ENCODE results near the gene HOXA3. TPM values are rescaled to one million over a fixed set of nuclear protein-coding genes. Genes with fewer than 3 reads are reported as not detected.

The HOXA3 gene
- total RNA-seq, 1 experiment from 2014 or later, result 22.6 TPM

GRCh38 chr7:27160546-27161213, 8.3 kb upstream of the HOXA3 start:
- no peaks in the 10 kb centered on the region for H3K27me3 Mint-ChIP-seq (ENCODE audit: insufficient read depth, unreplicated experiment)
- peaks cover 14% of the 10 kb centered on the region for H3K36me3 Mint-ChIP-seq (ENCODE audit: insufficient read depth, unreplicated experiment)
- ChIA-PET POLR2A (interaction anchor here (0.6 to 1.3 kb wide), 6 partner anchors 10 to 296 kb away, joined by 3 to 10 read pairs (median 4); partner anchors contain the start of gene HOXA4), CTCF (interaction anchor here (0.6 to 2.8 kb wide), 26 partner anchors 9 to 1497 kb away, joined by 3 to 51 read pairs (median 4); partner anchors contain the start of genes HOXA3 and SKAP2)
- Histone ChIP-seq H3K36me3 (ENCODE audit: control insufficient read depth, insufficient read depth, low read length) (no peaks in the 10 kb centered on the region), H3K9me3 (no peaks in the 10 kb centered on the region), H3K4me3 (ENCODE audit: low read depth, low read length) (peak overlapping the region; percentile 73), H3K27me3 (replicated peaks; ENCODE audit: control insufficient read depth, insufficient read depth, low read length) (no peaks in the 10 kb centered on the region), H3K4me1 (peaks cover 7% of the 10 kb centered on the region)
- H3K4me1 Mint-ChIP-seq (ENCODE audit: low read depth, unreplicated experiment), result peaks cover 14% of the 10 kb centered on the region
- peak; percentile 84 to 93 for DNase-seq
- no peak overlapping the region for H3K27ac Mint-ChIP-seq (ENCODE audit: unreplicated experiment)
- H3K4me3 Mint-ChIP-seq (ENCODE audit: unreplicated experiment), result peak overlapping the region; percentile 77
- intact Hi-C loops (cut with micrococcal nuclease; ENCODE audit: unreplicated experiment), result loop anchor here (1.0 to 10.0 kb wide), 6 partner anchors 9 to 1266 kb away; partner anchors contain the start of genes CBX3, HNRNPA2B1 and SKAP2
- no TSS peak for BruUV-seq (replicated peaks)
- H3K9me3 Mint-ChIP-seq (ENCODE audit: unreplicated experiment), result no peaks in the 10 kb centered on the region
- TF ChIP-seq, protein P1, sequence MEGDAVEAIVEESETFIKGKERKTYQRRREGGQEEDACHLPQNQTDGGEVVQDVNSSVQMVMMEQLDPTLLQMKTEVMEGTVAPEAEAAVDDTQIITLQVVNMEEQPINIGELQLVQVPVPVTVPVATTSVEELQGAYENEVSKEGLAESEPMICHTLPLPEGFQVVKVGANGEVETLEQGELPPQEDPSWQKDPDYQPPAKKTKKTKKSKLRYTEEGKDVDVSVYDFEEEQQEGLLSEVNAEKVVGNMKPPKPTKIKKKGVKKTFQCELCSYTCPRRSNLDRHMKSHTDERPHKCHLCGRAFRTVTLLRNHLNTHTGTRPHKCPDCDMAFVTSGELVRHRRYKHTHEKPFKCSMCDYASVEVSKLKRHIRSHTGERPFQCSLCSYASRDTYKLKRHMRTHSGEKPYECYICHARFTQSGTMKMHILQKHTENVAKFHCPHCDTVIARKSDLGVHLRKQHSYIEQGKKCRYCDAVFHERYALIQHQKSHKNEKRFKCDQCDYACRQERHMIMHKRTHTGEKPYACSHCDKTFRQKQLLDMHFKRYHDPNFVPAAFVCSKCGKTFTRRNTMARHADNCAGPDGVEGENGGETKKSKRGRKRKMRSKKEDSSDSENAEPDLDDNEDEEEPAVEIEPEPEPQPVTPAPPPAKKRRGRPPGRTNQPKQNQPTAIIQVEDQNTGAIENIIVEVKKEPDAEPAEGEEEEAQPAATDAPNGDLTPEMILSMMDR (IDR thresholded peaks at IDR 0.05; ENCODE audit: insufficient read depth in 1 of 2, low read depth in 1 of 2, low read length in 1 of 2, severe bottlenecking in 1 of 2, unreplicated experiment in 1 of 2), result peak; percentile 94 to 98

GRCh38 chr7:27160145-27160545, 7.8 kb upstream of the HOXA3 start:
- ChIA-PET CTCF (interaction anchor here (0.6 to 2.8 kb wide), 13 partner anchors 8 to 791 kb away, joined by 3 to 51 read pairs (median 5); partner anchors contain the start of genes HOXA3 and SKAP2), POLR2A (interaction anchor here (0.7 to 1.3 kb wide), 3 partner anchors 9 to 38 kb away, joined by 3 to 5 read pairs (median 3); partner anchors contain the start of gene HOXA4)
- Histone ChIP-seq H3K4me1 (peaks cover 7% of the 10 kb centered on the region), H3K4me3 (ENCODE audit: low read depth, low read length) (peak overlapping the region; percentile 73), H3K9me3 (no peaks in the 10 kb centered on the region), H3K27me3 (replicated peaks; ENCODE audit: control insufficient read depth, insufficient read depth, low read length) (no peaks in the 10 kb centered on the region), H3K36me3 (ENCODE audit: control insufficient read depth, insufficient read depth, low read length) (no peaks in the 10 kb centered on the region)
- DNase-seq, result peak in 1 of 2 experiments; percentile 17
- Mint-ChIP-seq H3K4me1 (ENCODE audit: low read depth, unreplicated experiment) (peaks cover 14% of the 10 kb centered on the region), H3K27ac (ENCODE audit: unreplicated experiment) (no peak overlapping the region), H3K9me3 (ENCODE audit: unreplicated experiment) (no peaks in the 10 kb centered on the region), H3K36me3 (ENCODE audit: insufficient read depth, unreplicated experiment) (peaks cover 18% of the 10 kb centered on the region), H3K4me3 (ENCODE audit: unreplicated experiment) (peak overlapping the region; percentile 77), H3K27me3 (ENCODE audit: insufficient read depth, unreplicated experiment) (no peaks in the 10 kb centered on the region)
- BruUV-seq (replicated peaks), result no TSS peak
- TF ChIP-seq, protein P1 (IDR thresholded peaks at IDR 0.05; ENCODE audit: insufficient read depth in 1 of 2, low read depth in 1 of 2, low read length in 1 of 2, severe bottlenecking in 1 of 2, unreplicated experiment in 1 of 2), result no peak
- intact Hi-C loops (cut with micrococcal nuclease; ENCODE audit: unreplicated experiment), result loop anchor here (2.0 to 10.0 kb wide), 5 partner anchors 298 to 1265 kb away; partner anchors contain the start of genes CBX3, HNRNPA2B1 and SKAP2

- peaks cover 23% of the 10 kb centered on the region for H3K36me3 Mint-ChIP-seq (ENCODE audit: insufficient read depth, unreplicated experiment)
- intact Hi-C loops (cut with micrococcal nuclease; ENCODE audit: unreplicated experiment), result loop anchor here (2.0 to 10.0 kb wide), 5 partner anchors 297 to 1265 kb away; partner anchors contain the start of genes CBX3, HNRNPA2B1 and SKAP2
- H3K27me3 ChIP-seq (replicated peaks; ENCODE audit: control insufficient read depth, insufficient read depth, low read length), result no peaks in the 10 kb centered on the region
- no peak overlapping the region for H3K27ac Mint-ChIP-seq (ENCODE audit: unreplicated experiment)
- TF ChIP-seq, protein P1 (IDR thresholded peaks at IDR 0.05; ENCODE audit: insufficient read depth in 1 of 2, low read depth in 1 of 2, low read length in 1 of 2, severe bottlenecking in 1 of 2, unreplicated experiment in 1 of 2), result no peak
- ChIA-PET CTCF (interaction anchor here (0.7 kb wide), 1 partner anchor 308 kb away, joined by 3 read pairs; no protein-coding TSS in a partner anchor), POLR2A (no interaction called here)
- DNase-seq, result peak in 1 of 2 experiments; percentile 15
- no peak overlapping the region for H3K4me3 ChIP-seq (ENCODE audit: low read depth, low read length)
- no peaks in the 10 kb centered on the region for H3K36me3 ChIP-seq (ENCODE audit: control insufficient read depth, insufficient read depth, low read length)
- no peaks in the 10 kb centered on the region for H3K27me3 Mint-ChIP-seq (ENCODE audit: insufficient read depth, unreplicated experiment)
- peaks cover 14% of the 10 kb centered on the region for H3K4me1 Mint-ChIP-seq (ENCODE audit: low read depth, unreplicated experiment)
- BruUV-seq (replicated peaks), result no TSS peak
- no peaks in the 10 kb centered on the region for H3K9me3 ChIP-seq
- H3K9me3 Mint-ChIP-seq (ENCODE audit: unreplicated experiment), result no peaks in the 10 kb centered on the region
- peak overlapping the region; percentile 69 for H3K4me3 Mint-ChIP-seq (ENCODE audit: unreplicated experiment)
- H3K4me1 ChIP-seq, result peaks cover 7% of the 10 kb centered on the region
Observed at GRCh38 chr7:27159266-27160144, 7.1 kb upstream of the HOXA3 start.
